ENCODE measurements around the gene RNASE9.
"Not testable (repeated sequence)": the region's sequence is repeated elsewhere in the genome, so short reads cannot be mapped to it uniquely, and the experiment has no call there.

RNASE9 gene

DNA sequence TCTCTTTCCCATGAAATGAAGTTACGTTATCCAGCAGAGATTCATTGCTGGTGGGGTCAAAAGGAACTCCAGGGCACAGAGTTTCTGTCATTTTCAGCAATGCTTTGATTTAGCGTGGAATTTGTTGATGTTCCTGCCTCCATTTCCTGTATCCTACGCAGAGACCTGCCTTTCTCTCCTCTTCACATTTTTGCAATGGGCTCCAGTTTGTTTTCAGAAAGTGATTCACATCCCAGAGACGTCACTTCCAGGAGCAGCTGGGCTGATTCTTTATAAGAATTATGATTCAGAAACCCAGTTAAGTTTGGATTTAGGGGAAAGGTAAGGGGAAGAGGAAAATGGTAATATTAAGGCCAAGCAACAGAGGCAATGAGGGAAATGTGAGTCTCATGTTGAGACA, 43.9 kb downstream of the RNASE9 start:
- DNase-seq (ENCODE audit: low read depth in 2 of 2), result no peak

DNA sequence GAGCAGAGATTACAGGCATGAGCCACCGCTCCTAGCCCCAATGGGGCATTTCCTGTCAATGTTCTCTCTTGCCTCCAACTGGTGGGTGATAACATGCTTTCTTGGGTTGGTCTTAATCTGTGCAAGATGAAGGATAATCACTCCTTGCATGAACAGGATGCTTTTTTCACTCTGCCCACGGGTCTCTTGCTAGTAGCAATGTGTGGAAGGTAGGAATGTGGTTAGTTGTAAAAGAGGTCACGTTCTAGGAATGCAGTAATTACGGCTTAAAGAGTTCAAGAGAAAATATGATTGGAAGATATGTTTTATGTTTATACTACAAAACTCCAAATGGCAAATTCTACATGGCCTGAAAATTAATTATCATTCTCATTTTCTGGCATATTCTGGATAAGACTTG, 45.0 kb downstream of the RNASE9 start:
- no peak for DNase-seq (ENCODE audit: low read depth in 2 of 2)

DNA sequence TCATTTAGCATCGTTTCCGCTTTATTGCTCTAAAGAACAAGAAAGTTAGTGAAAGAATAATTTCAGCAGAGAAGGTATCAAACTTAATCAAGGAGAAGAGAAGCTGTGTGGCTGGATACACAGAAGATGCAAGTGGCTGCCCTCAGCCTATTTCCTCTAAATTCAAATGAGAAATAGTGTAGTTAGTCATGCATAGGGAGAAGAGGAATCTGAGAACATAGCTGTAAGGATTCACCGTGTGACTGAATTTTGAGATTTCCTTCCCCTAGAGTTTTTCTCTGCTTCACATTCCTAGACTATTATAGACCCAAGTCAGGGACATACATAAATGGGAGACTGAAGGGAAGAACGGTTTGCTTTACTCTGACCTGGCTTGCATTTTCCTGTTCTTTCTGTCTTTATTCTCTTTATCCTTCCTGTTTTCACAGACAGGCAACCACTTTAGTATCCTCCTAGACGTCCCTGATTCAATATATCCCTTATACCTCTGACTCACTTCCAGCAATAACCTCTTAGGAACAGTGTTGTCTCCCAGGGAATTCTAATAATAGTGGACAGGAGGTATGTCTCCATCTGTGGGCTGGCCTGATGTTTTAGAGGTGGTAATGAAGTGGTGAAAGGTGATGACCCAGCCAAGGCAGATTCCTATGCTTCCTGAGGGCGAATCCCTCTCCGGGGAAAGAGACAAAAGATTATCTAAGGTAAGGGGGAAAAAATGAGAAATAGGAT, 48.5 kb downstream of the RNASE9 start:
- DNase-seq (ENCODE audit: low read depth in 2 of 2), result no peak

DNA sequence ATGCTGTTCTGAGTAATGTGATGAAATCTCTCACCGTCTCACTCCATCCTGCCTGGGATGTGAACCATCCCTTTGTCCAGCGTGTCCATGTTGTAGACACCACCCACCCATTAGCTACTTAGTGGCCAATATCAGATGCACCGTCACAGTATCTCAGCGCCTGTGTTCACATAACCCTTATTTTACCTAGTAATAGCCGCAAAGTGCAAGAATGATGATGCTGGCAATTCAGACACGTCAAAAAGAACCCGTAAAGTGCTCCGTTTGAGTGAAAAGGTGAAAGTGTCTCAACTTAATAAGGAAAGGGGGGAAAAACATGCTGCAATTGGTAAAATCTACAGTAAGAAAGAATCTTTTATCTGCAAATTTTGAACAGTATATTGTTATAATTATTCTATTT, 52.5 kb downstream of the RNASE9 start:
- no peak for DNase-seq (ENCODE audit: low read depth in 2 of 2)

DNA sequence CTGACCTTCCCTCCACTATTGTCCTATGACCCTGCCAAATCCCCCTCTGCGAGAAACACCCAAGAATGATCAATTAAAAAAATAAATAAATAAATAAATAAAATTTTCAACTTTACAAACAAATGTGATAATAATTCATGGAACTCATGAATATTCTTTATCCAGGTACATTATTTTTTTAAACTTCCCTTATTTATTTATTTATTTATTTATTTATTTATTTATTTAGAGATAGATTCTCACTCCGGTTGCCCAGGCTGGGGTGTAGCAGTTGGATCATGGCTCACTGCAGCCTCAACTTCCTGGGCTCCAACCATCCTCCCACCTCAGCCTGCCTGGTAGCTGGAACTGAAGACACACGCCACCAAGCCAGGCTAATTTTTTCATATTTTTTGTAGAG, 53.3 kb downstream of the RNASE9 start:
- DNase-seq (ENCODE audit: low read depth in 2 of 2), result not testable (repeated sequence)

DNA sequence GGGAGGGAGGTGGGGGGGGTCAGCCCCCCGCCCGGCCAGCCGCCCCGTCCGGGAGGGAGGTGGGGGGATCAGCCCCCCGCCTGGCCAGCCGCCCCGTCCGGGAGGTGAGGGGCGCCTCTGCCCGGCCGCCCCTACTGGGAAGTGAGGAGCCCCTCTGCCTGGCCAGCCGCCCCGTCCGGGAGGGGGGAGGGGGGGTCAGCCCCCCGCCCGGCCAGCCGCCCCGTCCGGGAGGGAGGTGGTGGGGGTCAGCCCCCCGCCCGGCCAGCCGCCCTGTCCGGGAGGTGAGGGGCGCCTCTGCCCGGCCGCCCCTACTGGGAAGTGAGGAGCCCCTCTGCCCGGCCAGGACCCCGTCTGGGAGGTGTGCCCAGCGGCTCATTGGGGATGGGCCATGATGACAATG, 54.1 kb downstream of the RNASE9 start:
- DNase-seq (ENCODE audit: low read depth in 2 of 2), result not testable (repeated sequence)

DNA sequence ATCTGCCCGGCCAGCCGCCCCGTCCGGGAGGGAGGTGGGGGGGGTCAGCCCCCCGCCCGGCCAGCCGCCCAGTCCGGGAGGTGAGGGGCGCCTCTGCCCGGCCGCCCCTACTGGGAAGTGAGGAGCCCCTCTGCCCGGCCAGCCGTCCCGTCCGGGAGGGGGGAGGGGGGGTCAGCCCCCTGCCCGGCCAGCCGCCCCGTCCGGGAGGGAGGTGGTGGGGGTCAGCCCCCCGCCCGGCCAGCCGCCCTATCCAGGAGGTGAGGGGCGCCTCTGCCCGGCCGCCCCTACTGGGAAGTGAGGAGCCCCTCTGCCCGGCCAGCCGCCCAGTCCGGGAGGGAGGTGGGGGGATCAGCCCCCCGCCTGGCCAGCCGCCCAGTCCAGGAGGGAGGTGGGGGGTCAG, 54.6 kb downstream of the RNASE9 start:
- not testable (repeated sequence) for DNase-seq (ENCODE audit: low read depth in 2 of 2)

All from fibroblast of skin of left quadriceps (primary cell).